Liver (tissue), 3 donors: ENCODE results near the gene TANGO2.

Experiments
- EGR1 ChIP-seq, 2 donors: IDR thresholded peaks; 2 replicates each; pipeline ENCODE4 v1.6.1; 2016 to 2018; ENCODE audit warnings: antibody characterized with exemption in 2 of 2, low read depth in 2 of 2
- GABPA ChIP-seq, 2 donors: IDR thresholded peaks in 1 of 2; conservative IDR thresholded peaks in 1 of 2; 2 replicates each; pipeline ENCODE4 v1.6.1; 2016; ENCODE audit warnings: antibody characterized with exemption in 2 of 2, mild to moderate bottlenecking in 1 of 2, moderate library complexity in 1 of 2
- TF ChIP-seq, protein P1 (sequence below): fragments of 150-350 bp; IDR thresholded peaks from 2 replicates; pipeline ENCODE4 v1.5.1; 2017; ENCODE audit warnings: improper control_type of control experiment, low read depth, low read length; ENCODE audit not compliant: missing input control
- donor health status: healthy.
- donor health status: healthy.

DNA sequence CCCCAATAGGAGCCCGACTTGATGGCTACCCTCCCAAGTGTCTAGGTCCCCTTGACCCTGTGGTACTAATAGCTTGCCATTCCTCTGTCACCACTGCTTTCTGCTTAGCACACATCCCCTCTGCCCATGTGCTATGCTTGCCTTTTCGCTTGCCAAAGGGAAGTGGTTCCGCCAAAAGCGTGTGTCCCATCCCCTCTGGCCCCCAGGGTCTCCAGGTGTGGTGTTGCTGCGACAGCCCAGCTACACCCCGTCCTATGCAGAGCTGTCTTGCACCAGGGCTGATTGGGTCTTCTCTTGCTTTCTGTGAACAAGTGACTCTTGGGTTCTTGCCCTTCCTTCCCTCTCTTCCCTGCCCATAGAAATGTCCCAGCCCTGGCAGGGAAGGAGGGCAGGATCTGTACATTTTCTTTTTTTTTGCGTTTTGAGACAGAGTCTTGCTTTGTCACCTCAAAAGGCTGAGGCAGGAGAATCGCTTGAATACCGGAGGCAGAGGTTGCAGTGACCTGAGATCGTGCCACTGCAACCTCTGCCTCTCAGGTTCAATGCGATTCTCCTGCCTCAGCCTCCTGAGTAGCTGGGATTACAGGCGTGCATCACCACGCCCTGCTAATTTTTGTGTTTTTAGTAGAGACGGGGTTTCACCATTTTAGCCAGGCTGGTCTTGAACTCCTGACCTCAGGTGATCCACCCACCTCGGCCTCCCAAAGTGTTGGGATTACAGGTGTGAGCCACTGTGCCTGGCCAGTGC lies 3.9 kb downstream of the TANGO2 start:
- TF ChIP-seq EGR1 (IDR thresholded peaks at IDR 0.05; ENCODE audit: low read depth in 2 of 2) (no peak), GABPA (IDR thresholded peaks at IDR 0.05 in 1 of 2, conservative IDR thresholded peaks at IDR 0.05 in 1 of 2) (no peak)
- TF ChIP-seq, protein P1, sequence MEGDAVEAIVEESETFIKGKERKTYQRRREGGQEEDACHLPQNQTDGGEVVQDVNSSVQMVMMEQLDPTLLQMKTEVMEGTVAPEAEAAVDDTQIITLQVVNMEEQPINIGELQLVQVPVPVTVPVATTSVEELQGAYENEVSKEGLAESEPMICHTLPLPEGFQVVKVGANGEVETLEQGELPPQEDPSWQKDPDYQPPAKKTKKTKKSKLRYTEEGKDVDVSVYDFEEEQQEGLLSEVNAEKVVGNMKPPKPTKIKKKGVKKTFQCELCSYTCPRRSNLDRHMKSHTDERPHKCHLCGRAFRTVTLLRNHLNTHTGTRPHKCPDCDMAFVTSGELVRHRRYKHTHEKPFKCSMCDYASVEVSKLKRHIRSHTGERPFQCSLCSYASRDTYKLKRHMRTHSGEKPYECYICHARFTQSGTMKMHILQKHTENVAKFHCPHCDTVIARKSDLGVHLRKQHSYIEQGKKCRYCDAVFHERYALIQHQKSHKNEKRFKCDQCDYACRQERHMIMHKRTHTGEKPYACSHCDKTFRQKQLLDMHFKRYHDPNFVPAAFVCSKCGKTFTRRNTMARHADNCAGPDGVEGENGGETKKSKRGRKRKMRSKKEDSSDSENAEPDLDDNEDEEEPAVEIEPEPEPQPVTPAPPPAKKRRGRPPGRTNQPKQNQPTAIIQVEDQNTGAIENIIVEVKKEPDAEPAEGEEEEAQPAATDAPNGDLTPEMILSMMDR, result no peak
